Neutrophil (primary cell): ENCODE results near the gene KCTD10.

Source experiments
- H3K27ac ChIP-seq: fragments of 200-600 bp; sonication (generic); 2 replicates; pipeline ENCODE4 v1.5.1; 2016; ENCODE audit warnings: mild to moderate bottlenecking, moderate library complexity
- H3K27me3 ChIP-seq: fragments of 200-600 bp; sonication (generic); 2 replicates; pipeline ENCODE4 v1.6.0; 2016; ENCODE audit warnings: mild to moderate bottlenecking
- H3K36me3 ChIP-seq: fragments of 200-600 bp; sonication (generic); 2 replicates; pipeline ENCODE4 v1.5.1; 2017
- H3K4me1 ChIP-seq, 2 experiments: fragments of 200-600 bp in 1 of 2; sonication (generic) in 1 of 2; 1 replicate in 1 of 2; 2 replicates in 1 of 2; pipeline versions ENCODE4 v1.5.1 to v1.6.1; 2013 to 2016; ENCODE audit warnings: low read depth in 1 of 2, low read length in 1 of 2, mild to moderate bottlenecking in 1 of 2, moderate library complexity in 1 of 2; ENCODE audit not compliant: control insufficient read depth in 1 of 2, insufficient read depth in 1 of 2
- H3K4me3 ChIP-seq, 2 experiments: fragments of 200-600 bp in 1 of 2; sonication (generic) in 1 of 2; 1 replicate in 1 of 2; 2 replicates in 1 of 2; pipeline ENCODE4 v1.5.1; 2013 to 2016; ENCODE audit warnings: low read depth in 1 of 2, low read length in 1 of 2, mild to moderate bottlenecking in 1 of 2, moderate library complexity in 1 of 2
- H3K9me3 ChIP-seq: fragments of 200-600 bp; sonication (generic); 2 replicates; pipeline ENCODE4 v1.5.1; 2016
- TF ChIP-seq, protein P1 (sequence below): fragments of 200-600 bp; sonication (generic); IDR thresholded peaks from 2 replicates; pipeline ENCODE4 v1.5.1; 2016; ENCODE audit warnings: antibody characterized with exemption

Gene KCTD10

DNA sequence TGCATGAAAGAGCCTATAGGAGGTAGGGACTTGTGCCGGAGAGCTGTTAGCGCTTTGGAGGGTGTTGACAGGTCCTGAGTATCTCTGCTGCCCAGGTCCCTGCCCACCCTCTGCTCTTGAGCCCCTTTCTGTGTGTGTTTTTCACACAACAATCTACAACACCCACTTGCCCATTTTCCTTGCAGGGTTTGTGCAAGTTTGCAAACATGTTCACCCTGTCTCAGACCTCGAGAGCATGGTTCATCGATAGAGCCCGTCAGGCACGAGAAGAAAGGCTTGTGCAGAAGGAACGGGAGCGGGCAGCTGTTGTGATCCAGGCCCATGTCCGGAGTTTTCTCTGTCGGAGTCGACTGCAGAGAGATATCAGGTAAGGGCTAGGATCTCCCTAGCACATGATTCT lies 6.2 kb upstream of the KCTD10 start:
- no peaks in the 10 kb centered on the region for H3K9me3 ChIP-seq
- TF ChIP-seq, protein P1, sequence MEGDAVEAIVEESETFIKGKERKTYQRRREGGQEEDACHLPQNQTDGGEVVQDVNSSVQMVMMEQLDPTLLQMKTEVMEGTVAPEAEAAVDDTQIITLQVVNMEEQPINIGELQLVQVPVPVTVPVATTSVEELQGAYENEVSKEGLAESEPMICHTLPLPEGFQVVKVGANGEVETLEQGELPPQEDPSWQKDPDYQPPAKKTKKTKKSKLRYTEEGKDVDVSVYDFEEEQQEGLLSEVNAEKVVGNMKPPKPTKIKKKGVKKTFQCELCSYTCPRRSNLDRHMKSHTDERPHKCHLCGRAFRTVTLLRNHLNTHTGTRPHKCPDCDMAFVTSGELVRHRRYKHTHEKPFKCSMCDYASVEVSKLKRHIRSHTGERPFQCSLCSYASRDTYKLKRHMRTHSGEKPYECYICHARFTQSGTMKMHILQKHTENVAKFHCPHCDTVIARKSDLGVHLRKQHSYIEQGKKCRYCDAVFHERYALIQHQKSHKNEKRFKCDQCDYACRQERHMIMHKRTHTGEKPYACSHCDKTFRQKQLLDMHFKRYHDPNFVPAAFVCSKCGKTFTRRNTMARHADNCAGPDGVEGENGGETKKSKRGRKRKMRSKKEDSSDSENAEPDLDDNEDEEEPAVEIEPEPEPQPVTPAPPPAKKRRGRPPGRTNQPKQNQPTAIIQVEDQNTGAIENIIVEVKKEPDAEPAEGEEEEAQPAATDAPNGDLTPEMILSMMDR = no peak
- peaks cover 6 to 9% of the 10 kb centered on the region in 2 experiments for H3K4me1 ChIP-seq
- H3K36me3 ChIP-seq = peaks cover 58% of the 10 kb centered on the region
- H3K27me3 ChIP-seq = no peaks in the 10 kb centered on the region
- no peak overlapping the region for H3K4me3 ChIP-seq
- no peak overlapping the region for H3K27ac ChIP-seq

DNA sequence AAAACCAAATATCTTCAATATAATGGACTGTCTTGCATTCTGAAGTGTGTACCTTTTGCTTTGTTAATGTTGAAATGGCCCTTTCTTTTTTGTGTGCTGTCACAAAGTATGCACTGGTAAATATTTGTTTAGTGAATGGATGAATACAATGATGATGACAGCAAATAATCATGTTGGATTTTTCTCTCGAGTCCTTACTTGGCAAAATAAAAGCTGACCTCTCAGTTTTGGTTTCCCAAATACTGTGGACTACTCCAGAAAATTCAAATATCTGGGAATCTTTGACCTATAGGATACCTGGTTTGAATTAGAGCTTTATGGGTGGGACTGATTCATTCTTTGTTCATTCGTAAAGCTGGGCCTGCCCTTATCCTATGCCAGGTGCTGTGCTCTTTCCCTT lies 5.8 kb upstream of the KCTD10 start:
- Histone ChIP-seq H3K4me3 (no peak overlapping the region), H3K27me3 (no peaks in the 10 kb centered on the region), H3K27ac (no peak overlapping the region), H3K36me3 (peaks cover 53% of the 10 kb centered on the region), H3K4me1 (peaks cover 11 to 13% of the 10 kb centered on the region in 2 experiments), H3K9me3 (no peaks in the 10 kb centered on the region)
- TF ChIP-seq, protein P1 = no peak

DNA sequence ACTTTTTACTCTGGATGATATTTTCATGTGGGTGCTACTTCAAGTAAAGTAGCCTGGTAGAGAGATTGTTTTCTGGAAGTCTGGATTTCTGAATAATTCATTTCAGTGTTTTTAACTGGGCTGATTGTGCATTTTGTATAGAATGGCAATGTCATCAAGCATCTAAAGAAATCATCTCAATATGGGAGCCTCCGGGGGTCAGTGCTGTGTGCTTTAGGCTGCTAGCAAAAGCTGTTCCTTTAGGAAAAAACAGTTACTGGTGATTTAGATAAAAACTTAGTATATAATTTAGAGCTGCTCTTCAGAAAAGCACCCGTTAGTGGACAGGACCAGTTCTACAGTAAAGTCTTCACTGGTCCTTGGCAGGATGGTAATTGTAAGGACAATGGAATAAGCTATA lies 5.4 kb upstream of the KCTD10 start:
- Histone ChIP-seq H3K36me3 (peaks cover 49% of the 10 kb centered on the region), H3K27ac (no peak overlapping the region), H3K4me1 (peaks cover 12 to 16% of the 10 kb centered on the region in 2 experiments), H3K27me3 (no peaks in the 10 kb centered on the region), H3K9me3 (no peaks in the 10 kb centered on the region), H3K4me3 (no peak overlapping the region)
- TF ChIP-seq, protein P1 = no peak

DNA sequence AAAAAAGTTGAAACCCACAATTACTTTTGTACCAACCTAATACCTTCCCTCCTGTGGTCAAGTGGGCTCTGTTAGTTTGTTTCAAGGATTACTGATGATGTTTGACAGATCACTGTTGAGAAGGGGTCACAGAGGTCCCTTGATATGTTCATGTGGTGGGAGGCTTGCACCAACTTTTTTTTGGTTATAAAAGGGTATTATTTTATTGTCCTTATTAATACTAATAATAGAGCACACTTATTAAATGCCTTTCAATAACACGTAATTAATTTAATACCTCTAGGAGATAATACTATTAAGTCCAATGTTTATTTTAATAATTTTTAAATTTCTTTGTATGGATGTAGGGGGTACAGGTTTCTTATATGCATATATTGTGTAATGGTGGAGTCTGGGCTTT lies 4.8 kb upstream of the KCTD10 start:
- Histone ChIP-seq H3K4me1 (peaks cover 13 to 16% of the 10 kb centered on the region in 2 experiments), H3K36me3 (peaks cover 43% of the 10 kb centered on the region), H3K9me3 (no peaks in the 10 kb centered on the region), H3K27me3 (no peaks in the 10 kb centered on the region), H3K4me3 (no peak overlapping the region), H3K27ac (no peak overlapping the region)
- TF ChIP-seq, protein P1 = no peak

DNA sequence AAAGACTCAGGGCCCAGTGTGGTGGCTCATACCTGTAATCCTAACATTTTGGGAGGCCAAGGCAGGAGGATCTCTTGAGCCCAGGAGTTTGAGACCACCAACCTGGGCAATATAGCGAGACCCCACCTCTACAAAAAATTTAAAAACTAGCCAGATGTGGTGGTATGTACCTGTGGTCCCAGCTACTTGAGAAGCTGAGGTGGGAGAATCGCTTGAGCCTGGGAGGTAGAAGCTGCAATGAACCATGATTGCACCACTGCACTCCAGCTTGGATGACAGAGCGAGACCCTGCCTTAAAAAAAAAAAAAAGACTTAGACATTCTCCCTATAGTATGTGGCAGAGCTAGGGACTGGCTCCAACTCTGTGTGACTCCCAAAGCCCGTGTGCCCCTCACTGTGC lies 3.3 kb upstream of the KCTD10 start:
- TF ChIP-seq, protein P1 = no peak
- no peak overlapping the region for H3K4me3 ChIP-seq
- no peaks in the 10 kb centered on the region for H3K9me3 ChIP-seq
- no peaks in the 10 kb centered on the region for H3K27me3 ChIP-seq
- peaks cover 25 to 26% of the 10 kb centered on the region in 2 experiments for H3K4me1 ChIP-seq
- H3K27ac ChIP-seq = no peak overlapping the region
- peaks cover 28% of the 10 kb centered on the region for H3K36me3 ChIP-seq

DNA sequence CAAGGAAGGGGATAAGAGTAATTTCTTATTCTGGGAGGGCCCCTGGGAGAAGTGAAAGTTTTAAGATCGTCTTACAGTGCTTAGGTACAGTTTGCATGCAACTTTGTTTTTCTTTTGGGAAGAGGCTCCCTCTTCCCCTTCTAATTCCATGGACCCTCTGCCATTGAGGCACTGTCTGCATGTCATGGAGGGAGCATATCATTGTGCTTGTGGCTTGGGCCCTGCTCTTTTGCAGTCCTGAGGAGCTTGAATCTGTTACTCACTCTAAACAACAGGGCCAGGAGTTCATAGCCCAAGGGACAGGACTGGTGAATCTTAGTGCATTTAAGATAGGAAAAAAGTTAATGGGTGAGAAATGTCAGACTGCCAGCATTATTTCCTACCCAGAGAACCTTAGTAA lies 2.7 kb upstream of the KCTD10 start:
- Histone ChIP-seq H3K36me3 (peaks cover 22% of the 10 kb centered on the region), H3K9me3 (no peaks in the 10 kb centered on the region), H3K27me3 (no peaks in the 10 kb centered on the region), H3K4me3 (no peak overlapping the region), H3K27ac (no peak overlapping the region), H3K4me1 (peaks cover 25 to 26% of the 10 kb centered on the region in 2 experiments)
- TF ChIP-seq, protein P1 = no peak
